Upper lobe of right lung (tissue), 1 donor: ENCODE results near the gene PNN. TPM values are rescaled to one million over a fixed set of nuclear protein-coding genes. Genes with fewer than 3 reads are reported as not detected.
"Not testable (repeated sequence)": the region's sequence is repeated elsewhere in the genome, so short reads cannot be mapped to it uniquely, and the experiment has no call there.

Experiments used
- ATAC-seq: fragments of 200-7000 bp; cut with Tn5 transposase; one replicate; pipeline ENCODE4 v1.9.1; 2020; ENCODE audit warnings: mild to moderate bottlenecking, moderate library complexity
- DNase-seq: peaks from one replicate; pipeline ENCODE4 v3.0.0-alpha.2; 2020
- H3K27ac ChIP-seq: fragments of 200-600 bp; one replicate; pipeline ENCODE4 v1.8.0; 2022
- H3K27me3 ChIP-seq: fragments of 200-600 bp; one replicate; pipeline ENCODE4 v1.8.0; 2022; ENCODE audit warnings: mild to moderate bottlenecking
- H3K36me3 ChIP-seq: fragments of 200-600 bp; one replicate; pipeline ENCODE4 v1.8.0; 2022
- H3K4me1 ChIP-seq: fragments of 200-600 bp; one replicate; pipeline ENCODE4 v1.8.0; 2022
- H3K4me3 ChIP-seq: fragments of 200-600 bp; one replicate; pipeline ENCODE4 v1.8.0; 2022; ENCODE audit warnings: mild to moderate bottlenecking
- H3K9me3 ChIP-seq: fragments of 200-600 bp; one replicate; pipeline ENCODE4 v1.8.0; 2022
- CTCF ChIP-seq: fragments of 200-600 bp; IDR thresholded peaks from one replicate; pipeline ENCODE4 v1.8.0; 2022; ENCODE audit warnings: antibody characterized with exemption
- intact Hi-C: fragments of 100-400 bp; cut with DNase I; formaldehyde crosslinking; loops from one replicate; pipeline ENCODE4 v1.11.0; 2022
- total RNA-seq: library from RNA; stranded (reverse); fragmentation: NEBNext Ultra II Directional; extraction: Animal tissue kit (Norgen Biotek cat#: 25700); gene quantifications from one replicate; pipeline ENCODE4 v1.2.1, GENCODE V29; 2021
- donor health status: DM: no; HTN: yes; CAD: no; lungs with severe emphysema.

PNN gene
- total RNA-seq, 1 donor from 2014 or later: 39.9 TPM

DNA sequence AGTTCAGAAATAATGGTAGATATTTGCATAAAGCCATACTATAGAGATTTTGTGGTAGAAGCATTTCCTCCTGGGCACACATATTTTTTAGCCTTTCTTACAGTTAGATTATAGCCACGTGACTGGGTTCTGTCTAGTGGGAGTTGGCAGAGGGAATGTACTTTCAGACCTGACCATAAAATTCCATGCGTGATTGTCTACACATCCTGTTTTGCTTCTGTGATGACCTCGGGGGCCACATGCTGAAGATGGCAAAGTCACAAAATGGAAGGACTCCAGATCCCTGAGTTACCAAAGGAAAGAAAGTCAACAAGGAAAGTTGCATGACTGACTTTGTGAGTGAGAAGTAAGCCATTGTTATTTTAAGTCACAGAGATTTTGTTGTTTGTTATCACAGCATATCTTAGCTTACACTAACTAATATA is 44.0 kb downstream of the PNN start:
- no peaks in the 10 kb centered on the region for H3K9me3 ChIP-seq
- intact Hi-C loops: no loop called here
- no peak for DNase-seq
- no peak overlapping the region for H3K4me3 ChIP-seq
- H3K27me3 ChIP-seq: no peaks in the 10 kb centered on the region
- no peak for ATAC-seq
- no peaks in the 10 kb centered on the region for H3K4me1 ChIP-seq
- no peak for TF ChIP-seq CTCF
- no peaks in the 10 kb centered on the region for H3K36me3 ChIP-seq
- H3K27ac ChIP-seq: no peak overlapping the region

GRCh38 chr14:39220473-39220872 is 45.4 kb downstream of the PNN start:
- intact Hi-C loops: not testable (repeated sequence)

GRCh38 chr14:39228044-39228443 is 53.0 kb downstream of the PNN start:
- H3K4me3 ChIP-seq: no peak overlapping the region
- DNase-seq: no peak
- no peaks in the 10 kb centered on the region for H3K4me1 ChIP-seq
- no peaks in the 10 kb centered on the region for H3K27me3 ChIP-seq
- TF ChIP-seq CTCF: no peak
- H3K27ac ChIP-seq: no peak overlapping the region
- no peaks in the 10 kb centered on the region for H3K9me3 ChIP-seq
- intact Hi-C loops: no loop called here
- ATAC-seq: no peak
- no peaks in the 10 kb centered on the region for H3K36me3 ChIP-seq

More at GRCh38 chr14:39220473-39220872, 45.4 kb downstream of the PNN start:
- H3K4me1 ChIP-seq, H3K27me3 ChIP-seq, ATAC-seq, DNase-seq, H3K36me3 ChIP-seq, H3K9me3 ChIP-seq, H3K27ac ChIP-seq, H3K4me3 ChIP-seq: not testable (repeated sequence)

GRCh38 chr14:39228509-39229221 is 53.6 kb downstream of the PNN start:
- Histone ChIP-seq H3K27ac (peak overlapping the region; percentile 15), H3K27me3 (no peaks in the 10 kb centered on the region), H3K36me3 (no peaks in the 10 kb centered on the region), H3K4me3 (no peak overlapping the region), H3K9me3 (no peaks in the 10 kb centered on the region), H3K4me1 (no peaks in the 10 kb centered on the region)
- intact Hi-C loops: no loop called here
- no peak for DNase-seq
- no peak for ATAC-seq
- no peak for TF ChIP-seq CTCF

DNA sequence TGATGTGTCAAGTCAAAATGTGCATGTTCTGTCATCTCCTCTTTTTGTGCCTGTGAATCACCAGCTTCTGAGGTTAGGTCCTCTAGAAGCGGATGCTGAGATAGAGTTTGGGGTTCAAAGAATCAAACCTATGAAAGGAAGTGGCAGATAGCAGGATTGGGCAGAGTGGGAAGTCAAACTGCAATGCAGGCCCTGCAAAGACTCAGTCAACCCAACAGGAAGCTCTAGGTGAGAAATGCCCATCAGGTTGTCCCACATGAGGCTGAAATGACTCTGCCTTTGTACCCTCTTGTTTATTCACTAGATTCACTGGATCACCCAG is 54.1 kb downstream of the PNN start:
- TF ChIP-seq CTCF: no peak
- Histone ChIP-seq H3K9me3 (no peaks in the 10 kb centered on the region), H3K27ac (no peak overlapping the region), H3K36me3 (no peaks in the 10 kb centered on the region), H3K4me3 (no peak overlapping the region), H3K4me1 (no peaks in the 10 kb centered on the region), H3K27me3 (no peaks in the 10 kb centered on the region)
- DNase-seq (no peak), ATAC-seq (no peak)
- intact Hi-C loops: no loop called here

DNA sequence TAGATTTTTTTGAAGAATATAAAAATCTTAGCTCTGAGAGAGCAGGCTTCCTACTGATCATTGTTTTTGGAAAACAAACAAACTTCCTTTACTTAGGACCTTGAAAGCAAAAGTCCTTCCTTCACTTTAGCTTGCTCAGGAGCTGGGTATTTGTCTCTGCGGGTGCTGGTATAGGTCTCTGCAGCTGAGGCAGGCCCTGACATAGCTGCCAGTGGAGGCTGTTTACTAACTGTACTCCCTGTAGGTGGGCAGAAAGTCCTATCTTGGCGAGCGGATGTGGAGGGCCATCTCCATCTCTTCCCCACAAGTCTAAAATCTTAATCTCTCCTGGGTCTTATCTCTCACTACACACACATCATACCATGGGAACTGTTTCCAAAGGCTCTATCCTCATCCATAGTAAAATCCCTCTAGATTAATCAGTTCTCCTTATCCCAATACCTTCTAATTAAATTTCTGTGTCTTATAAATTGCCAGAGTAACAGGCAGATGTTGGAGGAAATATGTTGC is 54.6 kb downstream of the PNN start:
- intact Hi-C loops: no loop called here
- no peaks in the 10 kb centered on the region for H3K36me3 ChIP-seq
- no peaks in the 10 kb centered on the region for H3K9me3 ChIP-seq
- DNase-seq (no peak), ATAC-seq (no peak)
- no peak overlapping the region for H3K27ac ChIP-seq
- no peaks in the 10 kb centered on the region for H3K4me1 ChIP-seq
- no peak overlapping the region for H3K4me3 ChIP-seq
- no peaks in the 10 kb centered on the region for H3K27me3 ChIP-seq
- no peak for TF ChIP-seq CTCF
